NCI-H1417 (cell line): ENCODE measurements around the gene MAD2L1BP.
A peak's percentile ranks its signal among the peaks of the same experiment; 100 is the strongest.
"Not testable (repeated sequence)": the region's sequence is repeated elsewhere in the genome, so short reads cannot be mapped to it uniquely, and the experiment has no call there.

Source experiments
- DNase-seq, 3 experiments: peaks; one replicate each; lab custom pipeline; 2025; lab: John Stamatoyannopoulos, UW

Gene MAD2L1BP

GRCh38 chr6:43627008-43627825 is 8.4 kb upstream of the MAD2L1BP start:
- peak in 2 of 3 experiments; percentile 39 to 62 for DNase-seq

GRCh38 chr6:43628393-43629103 is 7.1 kb upstream of the MAD2L1BP start:
- DNase-seq: peak in 2 of 3 experiments; percentile 72 to 73

GRCh38 chr6:43629104-43629504 is 6.5 kb upstream of the MAD2L1BP start, which contains the start of gene GTPBP2:
Gene GTPBP2 (minus strand): TSS chr6:43629264. CDS start chr6:43629162, 102 bp downstream.
- DNase-seq: peak; percentile 98 to 99 (median 99)

- peak; percentile 87 to 96 (median 95) for DNase-seq
Observed at GRCh38 chr6:43629505-43630300, 5.9 kb upstream of the MAD2L1BP start.

- no peak for DNase-seq
Observed at GRCh38 chr6:43630980-43631619, 4.5 kb upstream of the MAD2L1BP start.

- not testable (repeated sequence) for DNase-seq
Observed at GRCh38 chr6:43633002-43633401, 2.6 kb upstream of the MAD2L1BP start.

GRCh38 chr6:43634702-43635303 is 837 bp upstream of the MAD2L1BP start:
- DNase-seq: peak in 1 of 3 experiments; percentile 18

GRCh38 chr6:43636308-43636659 is 644 bp downstream of the MAD2L1BP start:
- peak in 1 of 3 experiments; percentile 43 for DNase-seq

GRCh38 chr6:43639984-43640800 is 4.6 kb downstream of the MAD2L1BP start:
- no peak for DNase-seq

- peak in 1 of 3 experiments; percentile 7 for DNase-seq
Observed at GRCh38 chr6:43644940-43645612, 9.4 kb downstream of the MAD2L1BP start, which contains the start of gene RSPH9. Gene RSPH9 (plus strand): TSS chr6:43645036. CDS start chr6:43645099, 63 bp downstream.

GRCh38 chr6:43645613-43645964 is 9.9 kb downstream of the MAD2L1BP start:
- DNase-seq: no peak

- DNase-seq: no peak
Observed at GRCh38 chr6:43647613-43648012, 12.0 kb downstream of the MAD2L1BP start.

- no peak for DNase-seq
Observed at GRCh38 chr6:43648248-43648647, 12.6 kb downstream of the MAD2L1BP start.

GRCh38 chr6:43652822-43653221 is 17.2 kb downstream of the MAD2L1BP start:
- not testable (repeated sequence) for DNase-seq

- no peak for DNase-seq
Observed at GRCh38 chr6:43657221-43657802, 21.7 kb downstream of the MAD2L1BP start.

GRCh38 chr6:43658161-43658560 is 22.5 kb downstream of the MAD2L1BP start:
- DNase-seq: no peak

- not testable (repeated sequence) for DNase-seq
Observed at GRCh38 chr6:43662948-43663347, 27.3 kb downstream of the MAD2L1BP start.

GRCh38 chr6:43665376-43665775 is 29.7 kb downstream of the MAD2L1BP start:
- no peak for DNase-seq

GRCh38 chr6:43666196-43666920 is 30.7 kb downstream of the MAD2L1BP start:
- no peak for DNase-seq
